ENCODE measurements around the gene MTUS2. TPM values are rescaled to one million over a fixed set of nuclear protein-coding genes. Genes with fewer than 3 reads are reported as not detected.
"Not testable (repeated sequence)": the region's sequence is repeated elsewhere in the genome, so short reads cannot be mapped to it uniquely, and the experiment has no call there.

MTUS2 gene
- total RNA-seq, 2 donors from 2014 or later = not detected

DNA sequence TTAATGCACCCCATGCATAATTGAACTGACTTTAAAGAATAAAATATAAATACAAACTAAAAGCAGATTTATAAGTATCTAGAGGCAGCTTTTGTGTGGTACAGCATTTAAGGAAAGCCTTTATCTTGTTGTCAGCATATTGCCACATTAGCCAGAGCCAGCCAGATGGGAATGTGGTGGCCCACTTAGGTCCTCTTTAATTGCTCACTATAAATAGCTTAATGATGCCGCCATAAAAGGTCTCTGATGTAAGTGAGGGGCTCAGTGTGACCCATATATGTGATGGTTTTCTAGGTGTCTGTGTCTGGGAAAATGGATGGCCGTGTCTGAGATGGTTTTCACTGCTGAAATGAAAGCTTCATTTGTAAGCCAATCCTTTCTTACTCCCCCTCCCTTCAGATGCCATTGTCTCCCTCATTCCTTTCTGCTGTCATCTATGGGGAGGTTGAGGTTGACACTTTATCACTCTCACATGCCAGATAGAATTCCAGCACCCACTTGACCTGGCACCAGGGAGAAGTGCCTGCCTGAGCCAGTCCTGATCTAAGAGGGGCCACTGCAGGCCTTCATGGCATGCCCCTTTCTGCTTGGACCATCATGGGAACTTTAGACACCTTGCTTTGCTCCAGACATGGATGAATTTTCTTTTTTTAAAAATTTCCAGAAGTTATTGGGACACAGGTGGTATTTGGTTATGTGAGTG lies 135.3 kb downstream of the MTUS2 start:
- Mint-ChIP-seq H3K27ac (no peak overlapping the region), H3K9me3 (peaks cover 6% of the 10 kb centered on the region), H3K36me3 (no peaks in the 10 kb centered on the region), H3K4me3 (no peak overlapping the region), H3K27me3 (no peaks in the 10 kb centered on the region), H3K4me1 (ENCODE audit: low read depth in 2 of 2) (no peaks in the 10 kb centered on the region)
- ATAC-seq = no peak
- no peak for DNase-seq (ENCODE audit: low spot score)

DNA sequence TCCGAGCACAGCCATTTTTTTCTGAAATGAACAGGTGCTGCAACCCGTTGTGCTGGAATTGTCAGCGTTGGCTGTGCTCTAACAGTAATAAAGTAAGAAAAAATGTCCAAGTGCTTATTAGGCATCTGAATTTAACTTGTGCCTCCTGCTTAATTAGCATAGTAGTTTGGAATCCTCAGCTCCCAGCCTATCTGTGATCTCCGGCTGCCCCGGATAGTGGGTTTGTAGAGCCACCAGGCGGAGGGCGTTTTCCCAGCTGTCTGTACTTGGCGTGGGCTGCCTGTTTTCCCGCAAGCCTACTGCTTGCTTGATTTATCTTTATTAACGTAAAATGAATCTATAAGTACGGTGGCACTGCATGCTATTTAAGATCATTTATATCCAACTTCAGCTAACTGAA lies 137.9 kb downstream of the MTUS2 start:
- no peaks in the 10 kb centered on the region for H3K27me3 Mint-ChIP-seq
- no peaks in the 10 kb centered on the region for H3K36me3 Mint-ChIP-seq
- DNase-seq (ENCODE audit: low spot score) (no peak), ATAC-seq (no peak)
- no peak overlapping the region for H3K27ac Mint-ChIP-seq
- no peak overlapping the region for H3K4me3 Mint-ChIP-seq
- no peaks in the 10 kb centered on the region for H3K4me1 Mint-ChIP-seq (ENCODE audit: low read depth in 2 of 2)
- H3K9me3 Mint-ChIP-seq = peaks cover 7% of the 10 kb centered on the region

DNA sequence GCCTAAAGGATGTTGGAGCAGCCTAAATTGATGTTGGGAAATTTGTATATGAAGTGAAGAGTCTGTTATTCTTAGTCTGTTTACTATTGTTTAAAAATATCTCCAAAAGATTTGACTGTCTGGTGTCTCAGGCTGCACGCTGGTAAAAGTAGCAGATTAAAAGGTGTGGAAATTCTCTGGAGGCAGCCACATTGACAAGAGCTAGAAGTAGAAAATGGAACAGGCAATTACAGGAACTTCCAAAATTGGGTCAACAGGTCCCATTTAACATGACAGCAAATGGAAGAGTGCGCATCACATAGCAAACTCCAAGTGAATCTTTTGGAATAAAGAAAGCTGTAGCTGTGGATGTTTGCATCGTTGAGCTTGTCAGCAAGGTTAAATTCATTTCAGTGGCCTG lies 138.3 kb downstream of the MTUS2 start:
- ATAC-seq (no peak), DNase-seq (ENCODE audit: low spot score) (no peak)
- no peak overlapping the region for H3K27ac Mint-ChIP-seq
- H3K36me3 Mint-ChIP-seq = no peaks in the 10 kb centered on the region
- H3K27me3 Mint-ChIP-seq = no peaks in the 10 kb centered on the region
- H3K9me3 Mint-ChIP-seq = peaks cover 7% of the 10 kb centered on the region
- H3K4me1 Mint-ChIP-seq (ENCODE audit: low read depth in 2 of 2) = no peaks in the 10 kb centered on the region
- no peak overlapping the region for H3K4me3 Mint-ChIP-seq

DNA sequence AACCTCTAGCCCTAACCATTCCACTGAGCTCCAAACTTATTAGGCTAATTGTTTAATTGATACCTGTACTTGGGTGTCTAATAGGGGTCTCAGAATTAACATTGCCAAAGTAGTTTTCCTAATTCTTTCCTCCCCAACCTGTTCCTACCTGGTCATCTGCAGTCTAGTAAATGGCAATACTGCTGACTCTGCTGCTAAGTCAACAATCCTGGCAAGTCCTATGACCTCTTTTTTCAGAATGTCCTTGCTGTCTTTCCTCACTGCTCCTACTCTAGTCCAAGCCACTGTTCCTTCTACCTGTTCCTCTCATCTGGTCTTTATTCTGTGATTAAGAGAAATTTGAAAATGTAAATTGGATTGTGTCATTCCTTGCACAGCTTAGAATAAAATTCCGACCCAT lies 143.9 kb downstream of the MTUS2 start:
- Mint-ChIP-seq H3K27ac (no peak overlapping the region), H3K4me3 (no peak overlapping the region), H3K9me3 (peaks cover 2% of the 10 kb centered on the region), H3K4me1 (ENCODE audit: low read depth in 2 of 2) (no peaks in the 10 kb centered on the region), H3K27me3 (no peaks in the 10 kb centered on the region), H3K36me3 (no peaks in the 10 kb centered on the region)
- no peak for ATAC-seq
- DNase-seq (ENCODE audit: low spot score) = no peak

DNA sequence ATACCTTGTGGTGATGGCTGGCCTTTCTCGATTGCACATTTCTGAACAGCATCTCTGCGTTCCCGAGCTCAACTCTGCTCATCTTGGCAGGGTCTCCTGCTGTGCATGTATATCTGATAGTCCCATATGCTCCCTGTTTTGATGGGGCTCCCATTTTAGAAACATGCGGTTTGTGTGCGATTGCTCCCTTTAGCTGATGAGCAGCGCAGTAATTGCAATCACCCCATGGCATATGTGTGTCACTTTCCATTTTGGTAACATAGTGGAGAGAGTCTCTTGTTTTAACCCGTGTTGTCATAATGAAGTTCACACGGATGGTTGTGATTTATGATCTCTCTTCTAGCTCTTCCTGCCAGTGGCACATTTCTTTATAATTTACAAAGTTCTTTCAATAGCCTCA lies 144.7 kb downstream of the MTUS2 start:
- Mint-ChIP-seq H3K4me3 (no peak overlapping the region), H3K27ac (no peak overlapping the region), H3K27me3 (no peaks in the 10 kb centered on the region), H3K36me3 (no peaks in the 10 kb centered on the region), H3K4me1 (ENCODE audit: low read depth in 2 of 2) (no peaks in the 10 kb centered on the region), H3K9me3 (peaks cover 2% of the 10 kb centered on the region)
- DNase-seq (ENCODE audit: low spot score) = no peak
- ATAC-seq = no peak

DNA sequence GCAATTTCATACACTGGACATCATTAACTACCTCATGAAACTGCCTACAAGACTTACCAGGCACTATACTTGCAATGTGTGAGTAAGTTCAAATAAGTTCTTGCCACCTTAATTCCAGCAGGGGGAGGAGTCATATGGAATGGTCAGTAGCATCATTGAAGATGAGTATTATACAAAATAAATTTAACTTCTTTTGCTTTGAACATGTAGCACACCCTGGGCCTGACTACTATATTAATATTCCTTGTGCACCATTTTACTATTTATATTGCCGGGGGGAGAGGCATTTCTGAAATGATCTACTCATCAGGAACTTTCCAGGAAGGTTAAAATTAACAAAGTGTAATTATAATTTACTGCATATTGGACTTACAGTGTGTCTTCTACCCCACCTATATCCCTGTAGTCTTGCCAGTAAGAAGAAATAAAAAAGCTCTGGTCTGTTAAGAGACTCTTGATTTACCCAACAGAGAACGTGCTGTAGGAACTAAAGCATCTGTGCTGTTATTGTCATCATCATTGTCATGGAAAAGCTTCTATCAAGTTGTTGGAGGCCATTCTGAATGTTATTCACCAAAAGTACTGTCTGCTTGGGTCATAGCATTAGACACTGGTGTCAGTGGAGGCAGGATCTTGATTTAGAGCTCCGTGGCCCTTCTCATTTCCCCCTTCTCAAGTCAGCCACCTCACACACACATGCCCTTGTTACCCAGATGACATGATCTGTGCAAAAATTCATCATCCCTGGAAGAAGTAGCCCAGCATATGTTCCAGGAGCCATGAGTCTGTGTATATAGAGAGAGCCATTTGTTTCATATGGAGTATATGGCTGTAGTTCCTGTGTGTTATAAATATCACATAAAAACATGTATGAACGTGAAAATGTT lies 147.1 kb downstream of the MTUS2 start:
- H3K36me3 Mint-ChIP-seq = no peaks in the 10 kb centered on the region
- DNase-seq (ENCODE audit: low spot score) (no peak), ATAC-seq (no peak)
- no peak overlapping the region for H3K4me3 Mint-ChIP-seq
- no peaks in the 10 kb centered on the region for H3K9me3 Mint-ChIP-seq
- no peaks in the 10 kb centered on the region for H3K27me3 Mint-ChIP-seq
- no peak overlapping the region for H3K27ac Mint-ChIP-seq
- no peaks in the 10 kb centered on the region for H3K4me1 Mint-ChIP-seq (ENCODE audit: low read depth in 2 of 2)

DNA sequence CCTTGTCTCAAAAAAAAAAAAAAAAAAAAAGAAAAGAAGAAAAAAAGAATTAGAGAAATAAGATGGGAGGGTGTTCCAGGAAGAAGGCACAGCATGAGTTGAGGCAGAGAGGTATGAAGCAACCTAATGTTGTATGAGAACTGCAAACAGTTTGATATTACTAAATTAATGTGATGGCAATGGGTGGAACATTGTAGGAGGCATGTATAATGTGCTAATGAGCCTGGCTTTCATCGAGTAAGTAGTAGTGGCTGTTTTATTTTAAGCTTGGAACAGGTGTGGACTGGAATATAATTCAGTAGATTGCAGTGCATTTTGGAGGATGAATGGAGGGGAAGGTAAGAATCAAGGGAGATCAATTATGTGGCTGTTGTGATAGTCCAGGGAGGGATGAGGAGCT lies 156.1 kb downstream of the MTUS2 start:
- no peaks in the 10 kb centered on the region for H3K9me3 Mint-ChIP-seq
- ATAC-seq (no peak), DNase-seq (ENCODE audit: low spot score) (no peak)
- no peaks in the 10 kb centered on the region for H3K4me1 Mint-ChIP-seq (ENCODE audit: low read depth in 2 of 2)
- no peak overlapping the region for H3K27ac Mint-ChIP-seq
- H3K27me3 Mint-ChIP-seq = peaks cover 0 to 26% of the 10 kb centered on the region in 2 donors
- H3K4me3 Mint-ChIP-seq = no peak overlapping the region
- no peaks in the 10 kb centered on the region for H3K36me3 Mint-ChIP-seq

DNA sequence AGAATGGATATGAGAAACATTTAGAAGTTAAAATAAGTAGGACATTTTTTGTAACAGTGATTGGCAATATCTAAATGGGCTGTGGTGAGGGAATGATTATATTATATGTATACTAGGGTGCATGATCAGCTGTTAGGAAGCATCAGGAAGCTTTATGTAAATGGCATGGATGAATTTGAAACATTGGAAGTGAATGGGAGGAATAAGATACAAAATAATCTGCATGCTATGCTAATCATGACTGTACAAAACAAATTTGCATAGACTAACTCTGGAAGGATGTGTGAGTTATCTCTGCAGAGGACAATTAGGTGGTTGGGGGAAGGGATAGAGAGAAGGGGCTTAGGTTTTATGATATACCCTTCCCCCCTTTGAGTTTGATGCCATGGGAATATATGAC lies 156.5 kb downstream of the MTUS2 start:
- DNase-seq (ENCODE audit: low spot score) (no peak), ATAC-seq (no peak)
- H3K4me3 Mint-ChIP-seq = no peak overlapping the region
- H3K27me3 Mint-ChIP-seq = peaks cover 0 to 29% of the 10 kb centered on the region in 2 donors
- no peaks in the 10 kb centered on the region for H3K9me3 Mint-ChIP-seq
- no peaks in the 10 kb centered on the region for H3K4me1 Mint-ChIP-seq (ENCODE audit: low read depth in 2 of 2)
- no peak overlapping the region for H3K27ac Mint-ChIP-seq
- H3K36me3 Mint-ChIP-seq = no peaks in the 10 kb centered on the region

DNA sequence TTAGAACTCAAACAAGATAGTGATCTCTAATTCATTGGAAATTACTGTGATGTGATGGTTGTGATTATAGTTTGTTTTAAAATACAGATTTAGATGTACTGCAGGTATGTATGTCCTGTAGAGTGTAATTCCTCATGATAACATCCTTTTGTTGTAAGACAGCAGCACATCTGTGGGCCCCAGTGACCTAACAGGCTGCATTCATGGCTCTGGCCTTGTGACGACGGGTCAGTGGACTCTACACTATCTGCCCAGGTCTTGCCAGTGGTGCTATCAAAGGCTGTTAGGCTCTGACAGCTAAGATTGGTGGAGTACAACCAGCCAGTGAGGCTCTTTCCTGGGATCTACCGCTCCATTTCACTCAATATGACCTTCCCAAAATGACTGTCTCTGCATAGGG lies 158.4 kb downstream of the MTUS2 start:
- H3K36me3 Mint-ChIP-seq = no peaks in the 10 kb centered on the region
- peaks cover 0 to 34% of the 10 kb centered on the region in 2 donors for H3K27me3 Mint-ChIP-seq
- no peak overlapping the region for H3K27ac Mint-ChIP-seq
- peaks cover 4% of the 10 kb centered on the region for H3K9me3 Mint-ChIP-seq
- no peak overlapping the region for H3K4me3 Mint-ChIP-seq
- no peaks in the 10 kb centered on the region for H3K4me1 Mint-ChIP-seq (ENCODE audit: low read depth in 2 of 2)
- no peak for ATAC-seq
- no peak for DNase-seq (ENCODE audit: low spot score)

DNA sequence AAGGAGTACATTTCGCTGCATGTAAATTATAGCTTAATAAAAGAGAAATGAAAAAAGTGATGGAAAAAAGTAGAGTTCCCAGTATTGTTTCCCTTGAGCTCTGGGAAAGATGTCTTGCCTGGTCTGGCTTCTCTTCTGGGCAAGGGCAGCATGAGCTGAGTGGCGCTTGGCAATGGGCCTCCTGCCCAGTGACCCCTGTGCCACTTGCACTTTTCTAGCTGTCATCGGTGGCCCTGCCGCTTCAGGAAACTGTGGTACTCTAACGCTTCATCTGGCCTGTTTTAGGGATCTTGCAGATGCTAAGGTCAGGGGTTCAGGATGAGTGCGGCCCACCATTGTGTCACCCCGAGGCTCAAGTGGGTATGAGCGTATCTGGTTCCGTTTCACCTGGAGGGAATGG lies 161.4 kb downstream of the MTUS2 start:
- Mint-ChIP-seq H3K27me3 (peaks cover 0 to 21% of the 10 kb centered on the region in 2 donors), H3K9me3 (peaks cover 4% of the 10 kb centered on the region), H3K36me3 (no peaks in the 10 kb centered on the region), H3K27ac (no peak overlapping the region), H3K4me1 (ENCODE audit: low read depth in 2 of 2) (no peaks in the 10 kb centered on the region), H3K4me3 (no peak overlapping the region)
- ATAC-seq (no peak), DNase-seq (ENCODE audit: low spot score) (no peak)

DNA sequence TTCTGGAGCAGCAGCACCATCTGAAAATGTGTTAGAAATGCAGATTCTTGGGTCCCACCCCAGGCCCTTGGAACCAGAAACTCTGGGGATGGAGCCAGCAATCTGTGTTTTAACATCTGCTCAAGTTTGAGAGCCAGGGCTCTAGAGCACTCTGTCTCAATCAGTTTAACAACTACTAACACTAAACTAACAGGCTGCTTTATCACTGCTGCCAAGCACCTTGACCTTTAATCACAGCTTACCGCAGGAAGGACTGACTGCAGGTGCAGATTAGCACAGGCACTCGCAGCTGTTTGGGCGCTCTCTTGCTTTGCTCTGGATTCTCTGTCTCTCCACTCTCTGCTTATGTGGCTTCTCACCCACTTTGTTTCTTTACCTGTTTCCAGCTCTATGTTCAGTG lies 163.5 kb downstream of the MTUS2 start:
- ATAC-seq = no peak
- H3K27ac Mint-ChIP-seq = no peak overlapping the region
- peaks cover 0 to 15% of the 10 kb centered on the region in 2 donors for H3K27me3 Mint-ChIP-seq
- no peak for DNase-seq (ENCODE audit: low spot score)
- H3K4me3 Mint-ChIP-seq = no peak overlapping the region
- H3K9me3 Mint-ChIP-seq = peaks cover 7% of the 10 kb centered on the region
- H3K36me3 Mint-ChIP-seq = no peaks in the 10 kb centered on the region
- H3K4me1 Mint-ChIP-seq (ENCODE audit: low read depth in 2 of 2) = no peaks in the 10 kb centered on the region

DNA sequence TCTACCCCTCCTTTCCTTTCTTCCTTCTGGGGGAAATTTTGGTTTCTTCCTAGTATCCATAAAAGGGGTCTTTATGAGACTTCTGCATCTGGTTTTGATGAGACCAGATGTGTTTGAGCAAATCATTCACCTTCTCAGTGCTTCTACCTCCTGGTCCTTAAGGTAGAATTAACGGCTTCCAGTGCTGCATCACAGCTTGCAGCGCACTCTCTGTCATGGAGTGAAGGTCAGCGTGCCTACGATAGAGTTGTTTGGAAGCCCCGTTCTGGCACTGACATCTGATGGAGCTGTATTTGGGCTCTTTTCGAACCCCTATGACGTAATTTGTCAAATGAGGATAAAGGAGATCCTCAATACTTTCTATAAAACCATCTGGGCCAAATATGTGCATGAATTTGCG lies 164.2 kb downstream of the MTUS2 start:
- Mint-ChIP-seq H3K4me3 (no peak overlapping the region), H3K4me1 (ENCODE audit: low read depth in 2 of 2) (no peaks in the 10 kb centered on the region), H3K27me3 (peaks cover 0 to 15% of the 10 kb centered on the region in 2 donors), H3K36me3 (no peaks in the 10 kb centered on the region), H3K27ac (no peak overlapping the region), H3K9me3 (peaks cover 7% of the 10 kb centered on the region)
- ATAC-seq = no peak
- DNase-seq (ENCODE audit: low spot score) = no peak

DNA sequence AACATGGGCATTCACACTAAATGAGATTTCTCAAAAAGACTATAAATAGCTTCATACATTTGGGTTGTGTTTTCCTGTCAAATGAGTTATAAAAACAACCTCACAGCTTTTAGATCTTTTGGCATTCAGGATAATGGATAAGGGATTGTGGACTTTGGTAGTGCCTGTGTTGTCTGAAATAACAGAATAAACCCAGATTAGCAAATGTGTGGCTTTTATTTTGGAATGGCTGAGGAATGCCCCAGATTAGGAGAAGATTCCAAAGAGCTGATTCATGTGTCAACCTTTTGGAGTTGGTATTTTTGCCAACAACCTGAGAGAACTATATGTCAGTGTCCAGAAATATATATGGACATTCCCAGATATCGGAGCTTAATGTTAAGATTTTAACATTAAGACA lies 164.7 kb downstream of the MTUS2 start:
- H3K27me3 Mint-ChIP-seq = peaks cover 0 to 15% of the 10 kb centered on the region in 2 donors
- H3K4me1 Mint-ChIP-seq (ENCODE audit: low read depth in 2 of 2) = no peaks in the 10 kb centered on the region
- DNase-seq (ENCODE audit: low spot score) (no peak), ATAC-seq (no peak)
- no peaks in the 10 kb centered on the region for H3K36me3 Mint-ChIP-seq
- H3K4me3 Mint-ChIP-seq = no peak overlapping the region
- H3K27ac Mint-ChIP-seq = no peak overlapping the region
- peaks cover 7% of the 10 kb centered on the region for H3K9me3 Mint-ChIP-seq

DNA sequence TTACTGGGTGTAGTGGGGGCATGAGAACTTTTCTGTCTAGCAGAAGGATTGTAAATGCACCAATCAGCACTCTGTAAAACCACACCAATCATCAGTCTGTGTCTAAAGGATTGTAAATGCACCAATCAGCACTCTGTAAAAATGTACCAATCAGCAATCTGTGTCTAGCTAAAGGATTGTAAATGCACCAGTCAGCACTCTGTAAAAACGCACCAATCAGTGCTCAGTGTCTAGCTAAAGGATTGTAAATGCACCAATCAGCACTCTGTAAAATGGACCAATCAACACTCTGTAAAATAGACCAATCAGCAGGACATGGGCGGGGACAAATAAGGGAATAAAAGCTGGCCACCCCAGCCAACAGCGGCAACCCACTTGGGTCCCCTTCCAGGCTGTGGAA lies 170.2 kb downstream of the MTUS2 start:
- H3K4me3 Mint-ChIP-seq; H3K4me1 Mint-ChIP-seq (ENCODE audit: low read depth in 2 of 2); ATAC-seq; H3K27ac Mint-ChIP-seq; H3K36me3 Mint-ChIP-seq; DNase-seq (ENCODE audit: low spot score); H3K27me3 Mint-ChIP-seq: not testable (repeated sequence)
- H3K9me3 Mint-ChIP-seq = peaks cover 14% of the 10 kb centered on the region
